Heart left ventricle (tissue), 16 donors: ENCODE data around the gene STXBP4. TPM values are rescaled to one million over a fixed set of nuclear protein-coding genes. Genes with fewer than 3 reads are reported as not detected.

Experiments used
- ATAC-seq, 4 donors: fragments of 200-7000 bp; cut with Tn5 transposase; one replicate each; pipeline ENCODE4 v1.9.1; 2020 to 2022; ENCODE audit warnings: moderate library complexity in 4 of 4, mild to moderate bottlenecking in 3 of 4, moderate number of reproducible peaks in 1 of 4
- DNase-seq, 5 donors: peaks; one replicate each; pipeline ENCODE4 v3.0.0-alpha.2; 2020
- H3K27ac ChIP-seq, 12 donors: fragments of 200-600 bp; sonication (generic) in 4 of 12; one replicate each; pipeline versions ENCODE4 v1.5.0 to v1.8.0; 2016 to 2022; ENCODE audit warnings: mild to moderate bottlenecking in 2 of 12
- H3K27me3 ChIP-seq, 9 donors: fragments of 200-600 bp; sonication (generic) in 2 of 9; one replicate each; pipeline versions ENCODE4 v1.5.1 to v1.8.0; 2016 to 2022; ENCODE audit warnings: mild to moderate bottlenecking in 3 of 9
- H3K36me3 ChIP-seq, 9 donors: fragments of 200-600 bp; sonication (generic) in 2 of 9; one replicate each; pipeline versions ENCODE4 v1.5.0 to v1.8.0; 2018 to 2022; ENCODE audit warnings: mild to moderate bottlenecking in 2 of 9
- H3K4me1 ChIP-seq, 12 donors: fragments of 200-600 bp; sonication (generic) in 4 of 12; one replicate each; pipeline versions ENCODE4 v1.5.0 to v1.8.0; 2016 to 2022; ENCODE audit warnings: mild to moderate bottlenecking in 3 of 12
- H3K4me3 ChIP-seq, 12 donors: fragments of 200-600 bp; sonication (generic) in 4 of 12; one replicate each; pipeline versions ENCODE4 v1.5.0 to v1.8.0; 2017 to 2022; ENCODE audit warnings: mild to moderate bottlenecking in 9 of 12, moderate library complexity in 4 of 12
- H3K9me3 ChIP-seq, 12 donors: fragments of 200-600 bp; sonication (generic) in 4 of 12; one replicate each; pipeline versions ENCODE4 v1.5.0 to v1.8.0; 2016 to 2022; ENCODE audit warnings: mild to moderate bottlenecking in 1 of 12
- POLR2A ChIP-seq, 2 donors: fragments of 450-650 bp; IDR thresholded peaks; one replicate each; pipeline ENCODE4 v1.6.1; 2017; ENCODE audit warnings: antibody characterized with exemption in 2 of 2, mild to moderate bottlenecking in 2 of 2, moderate library complexity in 2 of 2
- WGBS, 4 donors: extraction: QIAGEN DNeasy Blood & Tissue Kit in 2 of 4; methylation state at CpG; one replicate each; pipeline versions ENCODE4 v1.1.5 to v1.1.7; 2013 to 2018; 5-methylcytosine and 5-hydroxymethylcytosine counted together
- intact Hi-C, 10 donors: fragments of 100-400 bp; cut with DNase I; formaldehyde crosslinking; loops; one replicate each; pipeline versions ENCODE4 v1.11.1 to v1.14.2; 2022
- polyA plus RNA-seq, 2 donors: library from polyadenylated mRNA; stranded (reverse); fragments of 200-250 nt; gene quantifications; one replicate each; pipeline ENCODE4 v1.2.3, GENCODE V29; 2013
- total RNA-seq, 9 donors: library from RNA; depleted of rRNA in 2 of 9; stranded (reverse); fragments of >200 nt in 2 of 9; fragmentation: NEBNext Ultra II Directional in 3 of 9; extraction: Animal tissue kit (Norgen Biotek cat#: 25700) in 3 of 9; gene quantifications; one replicate each; pipeline versions ENCODE4 v1.1.0 to v1.2.4, GENCODE V29; 2016 to 2023
- TF ChIP-seq, protein P1 (sequence below), 12 donors: fragments of 200-600 bp; sonication (generic) in 4 of 12; IDR thresholded peaks; one replicate each; pipeline versions ENCODE4 v1.5.0 to v1.8.0; 2018 to 2022; ENCODE audit warnings: antibody characterized with exemption in 12 of 12, mild to moderate bottlenecking in 5 of 12
- donor health status: ischemic (EF 13 %, LVEDD 7.1; RV severe dilation, severe dysfunction).
- donor health status: healthy with polysubstance abuse.
- donor health status: DM: no; HTN: yes; CAD: no.
- donor health status: DM: no; HTN: no; CAD: no.
- donor health status: ischemic (EF 25% LVEDD 6.9; RV normal size, moderate dysfunction).
- donor health status: ischemic (EF 25% LVEDD 5.7; RV mildly dilated, moderate dysfunction).
- donor health status: healthy.
- donor health status: DM: yes; HTN: yes; CAD: no.
- donor health status: ischemic (EF 35%, LVEDD 5.7; RV mildly dilated, moderate dysfunction).
- donor health status: nonischemic (EF 11% LVEDD 7.7; RV severe dilation, severe dysfunction).
- donor health status: DM: yes; HTN: yes; CAD: no.
- donor health status: PGD.
- donor health status: ischemic (EF 29% LVEDD 5.4; RV normal size, mild dysfunction).
- donor health status: nonischemic (EF 23%, LVEDD 6.1; RV moderate dilation, normal function).

STXBP4 gene
- total and polyA plus RNA-seq, 11 donors, result 1.3 to 7.8 (median 4.7) TPM

GRCh38 chr17:55089256-55089655 lies 120.7 kb downstream of the STXBP4 start:
- DNase-seq (no peak), ATAC-seq (no peak)
- no peaks in the 10 kb centered on the region for H3K36me3 ChIP-seq
- H3K27me3 ChIP-seq, result no peaks in the 10 kb centered on the region
- WGBS, 4 donors, result 90 to 95% (median 93%) methylated on average over 2 of the region's 2 CpGs
- TF ChIP-seq, protein P1, sequence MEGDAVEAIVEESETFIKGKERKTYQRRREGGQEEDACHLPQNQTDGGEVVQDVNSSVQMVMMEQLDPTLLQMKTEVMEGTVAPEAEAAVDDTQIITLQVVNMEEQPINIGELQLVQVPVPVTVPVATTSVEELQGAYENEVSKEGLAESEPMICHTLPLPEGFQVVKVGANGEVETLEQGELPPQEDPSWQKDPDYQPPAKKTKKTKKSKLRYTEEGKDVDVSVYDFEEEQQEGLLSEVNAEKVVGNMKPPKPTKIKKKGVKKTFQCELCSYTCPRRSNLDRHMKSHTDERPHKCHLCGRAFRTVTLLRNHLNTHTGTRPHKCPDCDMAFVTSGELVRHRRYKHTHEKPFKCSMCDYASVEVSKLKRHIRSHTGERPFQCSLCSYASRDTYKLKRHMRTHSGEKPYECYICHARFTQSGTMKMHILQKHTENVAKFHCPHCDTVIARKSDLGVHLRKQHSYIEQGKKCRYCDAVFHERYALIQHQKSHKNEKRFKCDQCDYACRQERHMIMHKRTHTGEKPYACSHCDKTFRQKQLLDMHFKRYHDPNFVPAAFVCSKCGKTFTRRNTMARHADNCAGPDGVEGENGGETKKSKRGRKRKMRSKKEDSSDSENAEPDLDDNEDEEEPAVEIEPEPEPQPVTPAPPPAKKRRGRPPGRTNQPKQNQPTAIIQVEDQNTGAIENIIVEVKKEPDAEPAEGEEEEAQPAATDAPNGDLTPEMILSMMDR (IDR thresholded peaks at IDR 0.05), result no peak
- TF ChIP-seq POLR2A (IDR thresholded peaks at IDR 0.05), result no peak
- H3K9me3 ChIP-seq, result no peaks in the 10 kb centered on the region
- intact Hi-C loops, result loop anchor here in 1 of 10 donors (10.0 kb wide), 1 partner anchor 64 kb away; no protein-coding TSS in a partner anchor
- no peak overlapping the region for H3K4me3 ChIP-seq
- peaks cover 0 to 21% (median 0%) of the 10 kb centered on the region in 12 donors for H3K4me1 ChIP-seq
- H3K27ac ChIP-seq, result no peak overlapping the region

DNA sequence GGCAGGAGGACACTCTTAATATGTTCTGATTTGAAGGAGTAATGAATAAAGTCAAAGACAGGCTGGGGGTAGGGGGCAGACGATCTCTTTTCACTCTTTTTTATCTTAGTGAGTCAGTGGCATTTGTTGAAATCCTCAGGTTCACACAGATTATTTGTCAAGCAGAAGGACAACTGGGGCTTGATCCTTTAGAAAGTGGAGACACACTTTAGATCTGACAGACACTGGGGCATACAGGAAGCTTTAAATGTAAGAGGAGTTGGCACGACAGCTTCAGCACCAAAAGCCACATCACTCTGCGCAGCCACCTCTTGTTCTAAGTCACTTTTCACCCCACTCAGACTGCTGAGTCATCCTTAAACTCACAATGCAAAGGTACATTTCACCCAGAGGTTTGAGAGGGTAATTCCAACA lies 121.5 kb downstream of the STXBP4 start:
- intact Hi-C loops, result loop anchor here in 1 of 10 donors (10.0 kb wide), 1 partner anchor 45 kb away; no protein-coding TSS in a partner anchor
- H3K4me1 ChIP-seq, result peaks cover 0 to 21% (median 0%) of the 10 kb centered on the region in 12 donors
- H3K4me3 ChIP-seq, result no peak overlapping the region
- H3K36me3 ChIP-seq, result no peaks in the 10 kb centered on the region
- H3K27ac ChIP-seq, result peak overlapping the region in 1 of 12 donors; percentile 28
- WGBS, 4 donors, result 77 to 85% (median 84%) methylated on average over 3 of the region's 3 CpGs
- no peak for DNase-seq
- ATAC-seq, result no peak
- H3K9me3 ChIP-seq, result no peaks in the 10 kb centered on the region
- no peaks in the 10 kb centered on the region for H3K27me3 ChIP-seq
- no peak for TF ChIP-seq POLR2A (IDR thresholded peaks at IDR 0.05)
- TF ChIP-seq, protein P1 (IDR thresholded peaks at IDR 0.05), result no peak

GRCh38 chr17:55093353-55093752 lies 124.8 kb downstream of the STXBP4 start:
- no peak for ATAC-seq
- no peak for DNase-seq
- H3K27me3 ChIP-seq, result no peaks in the 10 kb centered on the region
- intact Hi-C loops, result loop anchor here in 1 of 10 donors (10.0 kb wide), 1 partner anchor 49 kb away; no protein-coding TSS in a partner anchor
- no peaks in the 10 kb centered on the region for H3K9me3 ChIP-seq
- WGBS, 4 donors, result 60 to 78% (median 72%) methylated on average over 1 of the region's 1 CpG
- H3K27ac ChIP-seq, result no peak overlapping the region
- TF ChIP-seq, protein P1 (IDR thresholded peaks at IDR 0.05), result no peak
- TF ChIP-seq POLR2A (IDR thresholded peaks at IDR 0.05), result no peak
- no peaks in the 10 kb centered on the region for H3K36me3 ChIP-seq
- peaks cover 0 to 9% (median 0%) of the 10 kb centered on the region in 12 donors for H3K4me1 ChIP-seq
- no peak overlapping the region for H3K4me3 ChIP-seq

DNA sequence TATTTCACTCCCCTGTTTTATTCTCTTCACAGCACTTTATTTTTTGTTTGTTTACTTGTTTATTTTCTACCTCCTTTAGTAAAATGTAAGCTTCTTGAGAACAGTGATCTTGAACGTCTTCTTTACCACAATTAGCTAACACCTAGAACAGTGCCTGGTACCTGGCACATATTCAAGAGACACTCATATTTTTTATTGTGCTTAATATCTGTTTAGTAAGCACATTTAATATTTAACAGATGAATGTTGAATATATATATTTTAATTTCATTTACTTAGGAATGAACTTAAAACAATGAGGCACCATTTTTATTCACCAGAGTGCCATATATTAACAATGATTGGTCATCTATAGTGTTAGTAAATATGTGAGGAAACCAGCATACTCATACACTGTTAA lies 130.2 kb downstream of the STXBP4 start:
- H3K4me3 ChIP-seq, result no peak overlapping the region
- no peaks in the 10 kb centered on the region for H3K4me1 ChIP-seq
- no peak for DNase-seq
- no peaks in the 10 kb centered on the region for H3K27me3 ChIP-seq
- intact Hi-C loops, result loop anchor here in 1 of 10 donors (10.0 kb wide), 1 partner anchor 54 kb away; no protein-coding TSS in a partner anchor
- H3K36me3 ChIP-seq, result peaks cover 0 to 12% (median 0%) of the 10 kb centered on the region in 9 donors
- no peak for ATAC-seq
- no peak for TF ChIP-seq POLR2A (IDR thresholded peaks at IDR 0.05)
- TF ChIP-seq, protein P1 (IDR thresholded peaks at IDR 0.05), result no peak
- no peak overlapping the region for H3K27ac ChIP-seq
- peaks cover 0 to 20% (median 0%) of the 10 kb centered on the region in 12 donors for H3K9me3 ChIP-seq
- 89 to 95% (median 91%) methylated on average over 1 of the region's 1 CpG for WGBS, 4 donors
